Tibial nerve (tissue), 4 donors: Measurements from ENCODE around the gene TUBB1. TPM values are rescaled to one million over a fixed set of nuclear protein-coding genes. Genes with fewer than 3 reads are reported as not detected.

Experiments used
- DNase-seq, 2 donors: peaks; one replicate each; pipeline ENCODE4 v3.0.0-alpha.2; 2019; ENCODE audit warnings: low spot score in 2 of 2
- H3K27ac ChIP-seq, 4 donors: fragments of 200-600 bp; sonication (generic) in 3 of 4; one replicate each; pipeline ENCODE4 v1.5.1; 2017 to 2019; ENCODE audit warnings: mild to moderate bottlenecking in 1 of 4
- H3K27me3 ChIP-seq, 2 donors: fragments of 200-600 bp; sonication (generic) in 1 of 2; one replicate each; pipeline versions ENCODE4 v1.5.1 to v1.6.0; 2017 to 2019
- H3K36me3 ChIP-seq, 3 donors: fragments of 200-600 bp; sonication (generic); one replicate each; pipeline ENCODE4 v1.5.1; 2018 to 2019
- H3K4me1 ChIP-seq, 4 donors: fragments of 200-600 bp; sonication (generic) in 3 of 4; one replicate each; pipeline ENCODE4 v1.5.1; 2017 to 2019
- H3K4me3 ChIP-seq, 4 donors: fragments of 200-600 bp; sonication (generic) in 3 of 4; one replicate each; pipeline ENCODE4 v1.5.1; 2017 to 2019; ENCODE audit warnings: mild to moderate bottlenecking in 1 of 4, moderate library complexity in 1 of 4
- H3K9me3 ChIP-seq, 4 donors: fragments of 200-600 bp; sonication (generic) in 3 of 4; one replicate each; pipeline ENCODE4 v1.5.1; 2017 to 2019
- CTCF ChIP-seq, 5 experiments: fragments of 200-600 bp in 3 of 5; fragments of 450-650 bp in 2 of 5; sonication (generic) in 3 of 5; IDR thresholded peaks; one replicate each; pipeline ENCODE4 v1.5.1; 2016 to 2019; ENCODE audit warnings: antibody characterized with exemption in 5 of 5, mild to moderate bottlenecking in 3 of 5, moderate library complexity in 2 of 5
- EP300 ChIP-seq, 2 donors: sonication (generic); formaldehyde crosslinking; IDR thresholded peaks; one replicate each; pipeline ENCODE4 v1.6.1; 2017; ENCODE audit warnings: antibody characterized with exemption in 2 of 2, mild to moderate bottlenecking in 1 of 2
- POLR2A ChIP-seq, 2 donors: fragments of 450-650 bp; IDR thresholded peaks; one replicate each; pipeline ENCODE4 v1.6.1; 2017; ENCODE audit warnings: antibody characterized with exemption in 2 of 2, mild to moderate bottlenecking in 2 of 2, moderate library complexity in 2 of 2
- WGBS, 2 donors: methylation state at CpG; one replicate each; pipeline ENCODE4 v1.1.5; 2018; 5-methylcytosine and 5-hydroxymethylcytosine counted together
- total RNA-seq, 4 donors: library from RNA; depleted of rRNA; stranded (reverse); fragments of >200 nt; gene quantifications; one replicate each; pipeline ENCODE4 v1.1.0, GENCODE V29; 2016

The TUBB1 gene
- total RNA-seq, 4 donors from 2014 or later: 0.21 to 0.60 (median 0.59) TPM; not detected in 1

- WGBS, 2 donors: 76 to 83% methylated on average over 3 of the region's 3 CpGs
- peak overlapping the region; percentile 65 to 89 (median 79) for H3K4me3 ChIP-seq
These were observed 13.6 kb upstream of the TUBB1 start for GRCh38 chr20:59005523-59006166.

GRCh38 chr20:59006167-59006863 is 12.9 kb upstream of the TUBB1 start:
- TF ChIP-seq EP300 (IDR thresholded peaks at IDR 0.05) (no peak), CTCF (IDR thresholded peaks at IDR 0.05) (no peak), POLR2A (IDR thresholded peaks at IDR 0.05) (no peak)
- peak overlapping the region; percentile 65 to 89 (median 79) for H3K4me3 ChIP-seq
- peak in 1 of 2 donors; percentile 14 for DNase-seq
- peaks cover 0 to 21% (median 5%) of the 10 kb centered on the region in 3 donors for H3K36me3 ChIP-seq
- H3K27me3 ChIP-seq: no peaks in the 10 kb centered on the region
- WGBS, 2 donors: 40 to 64% methylated on average over 12 to 17 of the region's 29 CpGs
- H3K9me3 ChIP-seq: no peaks in the 10 kb centered on the region
- peaks cover 0 to 63% (median 41%) of the 10 kb centered on the region in 4 donors for H3K4me1 ChIP-seq
- H3K27ac ChIP-seq: peak overlapping the region; percentile 81 to 96 (median 92)

More at GRCh38 chr20:59005523-59006166, 13.6 kb upstream of the TUBB1 start:
- peaks cover 0 to 56% (median 36%) of the 10 kb centered on the region in 4 donors for H3K4me1 ChIP-seq
- no peaks in the 10 kb centered on the region for H3K27me3 ChIP-seq
- TF ChIP-seq EP300 (IDR thresholded peaks at IDR 0.05) (no peak), CTCF (IDR thresholded peaks at IDR 0.05) (no peak), POLR2A (IDR thresholded peaks at IDR 0.05) (no peak)
- no peaks in the 10 kb centered on the region for H3K9me3 ChIP-seq
- peak overlapping the region; percentile 81 to 96 (median 92) for H3K27ac ChIP-seq
- peak in 1 of 2 donors; percentile 6 for DNase-seq
- peaks cover 0 to 28% (median 9%) of the 10 kb centered on the region in 3 donors for H3K36me3 ChIP-seq

GRCh38 chr20:59006864-59007664 is 12.2 kb upstream of the TUBB1 start, which contains the start of gene CTSZ:
CTSZ (minus strand) TSS chr20:59007254; CDS start chr20:59007128, 126 bp downstream.
- peak in 1 of 2 donors; percentile 30 for DNase-seq
- Histone ChIP-seq H3K4me3 (peak within 1 kb of the TSS; percentile 65 to 89 (median 79)), H3K9me3 (no peaks in the 10 kb centered on the region), H3K27me3 (no peaks in the 10 kb centered on the region), H3K27ac (peak within 1 kb of the TSS; percentile 81 to 96 (median 92)), H3K4me1 (peaks cover 0 to 66% (median 42%) of the 10 kb centered on the region in 4 donors), H3K36me3 (peaks cover 0 to 13% (median 0%) of the 10 kb centered on the region in 3 donors)
- TF ChIP-seq POLR2A (IDR thresholded peaks at IDR 0.05) (peak in 1 of 2 donors; percentile 39), EP300 (IDR thresholded peaks at IDR 0.05) (no peak), CTCF (IDR thresholded peaks at IDR 0.05) (peak in 1 of 5 experiments; percentile 9)
- WGBS, 2 donors: 3 to 11% methylated on average over 20 to 21 of the region's 82 CpGs

GRCh38 chr20:59007665-59008511 is 11.3 kb upstream of the TUBB1 start:
- Histone ChIP-seq H3K27ac (peak overlapping the region; percentile 81 to 96 (median 92)), H3K4me1 (peaks cover 0 to 64% (median 42%) of the 10 kb centered on the region in 4 donors)

More at GRCh38 chr20:59007665-59008511, 11.3 kb upstream of the TUBB1 start:
- 80 to 81% methylated on average over 20 to 24 of the region's 24 CpGs for WGBS, 2 donors
- no peaks in the 10 kb centered on the region for H3K27me3 ChIP-seq
- DNase-seq: peak; percentile 29 to 44
- H3K36me3 ChIP-seq: peaks cover 0 to 5% (median 0%) of the 10 kb centered on the region in 3 donors
- TF ChIP-seq EP300 (IDR thresholded peaks at IDR 0.05): peak; percentile 38 to 40
- no peak for TF ChIP-seq POLR2A (IDR thresholded peaks at IDR 0.05)
- H3K9me3 ChIP-seq: no peaks in the 10 kb centered on the region
- H3K4me3 ChIP-seq: peak overlapping the region; percentile 65 to 89 (median 79)
